Dendritic cell treated with granulocyte-macrophage colony-stimulating factor and Interleukin-4, amounts not matched to agents 40 ng/mL and 50 ng/mL, for 4 days (primary cell): Measurements from ENCODE around the gene FUZ.

Source experiments
- H3K27ac Mint-ChIP-seq: one replicate; pipeline ENCODE4 v1.8.0; 2022; ENCODE audit warnings: mild to moderate bottlenecking, mixed read lengths
- H3K27me3 Mint-ChIP-seq: one replicate; pipeline ENCODE4 v1.8.0; 2022; ENCODE audit warnings: mild to moderate bottlenecking, mixed read lengths
- H3K36me3 Mint-ChIP-seq: one replicate; pipeline ENCODE4 v1.8.0; 2022; ENCODE audit warnings: low read depth, mixed read lengths
- H3K4me1 Mint-ChIP-seq: one replicate; pipeline ENCODE4 v1.8.0; 2022; ENCODE audit warnings: low read depth, mixed read lengths
- H3K4me3 Mint-ChIP-seq: one replicate; pipeline ENCODE4 v1.8.0; 2022; ENCODE audit warnings: mild to moderate bottlenecking, moderate library complexity, mixed read lengths
- H3K9me3 Mint-ChIP-seq: one replicate; pipeline ENCODE4 v1.8.0; 2022; ENCODE audit warnings: mixed read lengths
- intact Hi-C: fragments of 100-400 bp; cut with micrococcal nuclease; formaldehyde crosslinking; loops from one replicate; pipeline ENCODE4 v1.15.0; 2022

The FUZ gene

DNA sequence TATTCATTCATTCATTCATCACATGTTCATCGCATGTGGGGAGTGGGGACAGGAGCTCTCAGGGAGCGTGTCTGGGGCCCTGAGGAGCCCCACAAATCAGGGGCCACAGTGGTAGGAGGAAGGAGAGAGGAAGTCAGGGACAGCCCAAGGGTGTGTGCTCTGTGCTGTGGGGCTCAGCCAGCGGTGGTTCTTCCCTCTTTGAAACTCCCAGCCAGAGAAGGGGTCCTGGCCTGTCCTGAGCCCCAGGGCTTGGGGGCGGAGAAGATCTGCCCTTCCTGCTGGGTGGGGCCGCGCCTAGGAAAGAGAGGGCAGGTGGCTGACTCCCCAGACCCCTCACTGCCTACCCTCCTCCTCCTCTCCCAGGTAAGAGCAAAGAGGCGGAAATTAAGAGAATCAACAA is 31.7 kb downstream of the FUZ start:
- intact Hi-C loops, result loop anchor here (2.0 kb wide), 1 partner anchor 65 kb away; no protein-coding TSS in a partner anchor
- Mint-ChIP-seq H3K4me1 (peaks cover 61% of the 10 kb centered on the region), H3K9me3 (no peaks in the 10 kb centered on the region), H3K27me3 (no peaks in the 10 kb centered on the region), H3K36me3 (peaks cover 67% of the 10 kb centered on the region), H3K4me3 (peak overlapping the region; percentile 78), H3K27ac (peak overlapping the region; percentile 96)

DNA sequence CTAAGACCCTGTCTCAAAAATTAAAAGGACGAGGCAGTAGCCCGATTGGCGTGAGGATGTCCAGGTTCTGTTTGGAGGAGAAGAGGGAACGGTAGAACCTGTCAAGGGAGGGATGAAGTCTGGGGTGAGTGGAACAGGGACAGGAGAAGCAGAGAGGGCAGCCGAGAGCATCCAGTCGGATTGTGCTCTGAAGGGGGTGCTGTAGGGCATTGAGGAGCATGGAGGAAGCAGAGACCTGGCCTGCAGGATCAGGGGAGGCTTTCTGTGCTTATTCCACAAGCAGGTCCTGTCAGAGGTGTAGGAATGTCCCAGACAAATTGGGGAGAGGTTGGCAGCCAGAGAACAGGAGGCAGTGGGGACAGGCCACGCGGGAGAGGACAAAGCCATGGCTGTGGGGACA is 32.2 kb downstream of the FUZ start:
- peak overlapping the region; percentile 78 for H3K4me3 Mint-ChIP-seq

DNA sequence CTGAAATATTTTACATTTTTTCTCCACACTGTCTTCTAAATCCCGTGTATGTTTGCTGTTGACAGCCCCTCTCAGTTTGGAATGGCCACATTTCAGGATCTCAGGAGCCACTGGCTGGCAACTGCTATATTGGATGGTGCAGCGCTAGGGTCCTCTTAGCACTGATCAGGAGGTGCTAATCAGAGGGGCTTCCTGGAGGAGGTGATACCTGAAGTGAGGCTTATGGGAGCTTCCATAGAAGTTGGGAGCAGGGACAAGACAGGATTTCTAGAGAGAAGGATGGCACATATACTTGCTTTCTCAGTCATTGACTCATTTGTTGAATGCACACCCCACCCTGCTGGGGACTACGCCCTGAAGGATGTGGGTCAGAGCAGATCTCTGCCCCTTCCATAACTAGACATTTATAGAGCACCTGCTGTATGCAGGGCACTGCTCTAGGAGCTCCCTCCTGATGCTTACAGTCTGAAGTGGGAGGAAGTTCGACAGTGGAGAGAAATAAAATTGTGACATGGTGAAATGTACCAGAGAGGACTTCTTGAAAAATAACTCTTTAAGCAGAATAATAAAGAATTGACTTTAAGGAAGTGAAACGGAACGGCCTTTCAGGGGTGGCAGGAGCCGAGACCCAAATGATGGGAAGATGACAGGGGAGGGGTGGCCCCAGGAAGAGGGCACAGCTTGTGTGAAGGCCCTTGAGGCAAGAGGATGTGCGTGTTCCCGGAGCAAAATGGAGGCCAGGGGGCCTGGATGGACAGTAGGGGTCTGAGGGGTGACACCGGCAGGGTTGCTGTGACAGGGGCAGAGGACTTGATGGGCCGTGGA is 33.1 kb downstream of the FUZ start:
- peak overlapping the region; percentile 78 for H3K4me3 Mint-ChIP-seq
- intact Hi-C loops, result loop anchor here (2.0 kb wide), 1 partner anchor 63 kb away; no protein-coding TSS in a partner anchor
- H3K36me3 Mint-ChIP-seq, result peaks cover 65% of the 10 kb centered on the region
- no peaks in the 10 kb centered on the region for H3K9me3 Mint-ChIP-seq
- peak overlapping the region; percentile 96 for H3K27ac Mint-ChIP-seq
- H3K4me1 Mint-ChIP-seq, result peaks cover 58% of the 10 kb centered on the region
- no peaks in the 10 kb centered on the region for H3K27me3 Mint-ChIP-seq

More for the DNA sequence above, 32.2 kb downstream of the FUZ start:
- intact Hi-C loops, result loop anchor here (2.0 kb wide), 1 partner anchor 64 kb away; no protein-coding TSS in a partner anchor
- peak overlapping the region; percentile 96 for H3K27ac Mint-ChIP-seq
- peaks cover 63% of the 10 kb centered on the region for H3K4me1 Mint-ChIP-seq
- H3K36me3 Mint-ChIP-seq, result peaks cover 67% of the 10 kb centered on the region
- H3K27me3 Mint-ChIP-seq, result no peaks in the 10 kb centered on the region
- H3K9me3 Mint-ChIP-seq, result no peaks in the 10 kb centered on the region

DNA sequence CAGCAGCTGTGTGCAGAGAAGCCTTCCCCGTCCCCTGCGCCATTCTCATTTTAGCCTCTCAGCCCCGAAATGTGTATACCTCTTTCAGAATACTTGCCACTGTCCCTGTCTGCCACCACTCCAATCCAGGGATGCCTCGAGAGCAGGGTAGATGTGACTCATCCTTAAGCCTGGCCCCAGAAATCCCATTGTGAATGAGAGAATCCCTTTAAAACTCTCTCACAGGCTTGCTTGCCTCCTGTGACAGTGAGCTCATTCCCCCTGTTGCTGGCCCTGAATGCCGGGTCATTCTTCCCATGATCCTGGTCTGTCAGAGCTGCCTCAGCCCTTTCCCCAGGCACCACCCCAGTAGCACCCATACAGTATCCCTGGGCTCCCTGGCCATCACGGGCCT is 36.7 kb downstream of the FUZ start:
- intact Hi-C loops, result no loop called here
- peaks cover 56% of the 10 kb centered on the region for H3K4me1 Mint-ChIP-seq
- no peaks in the 10 kb centered on the region for H3K9me3 Mint-ChIP-seq
- no peak overlapping the region for H3K4me3 Mint-ChIP-seq
- H3K36me3 Mint-ChIP-seq, result peaks cover 53% of the 10 kb centered on the region
- H3K27ac Mint-ChIP-seq, result peak overlapping the region; percentile 56
- no peaks in the 10 kb centered on the region for H3K27me3 Mint-ChIP-seq

DNA sequence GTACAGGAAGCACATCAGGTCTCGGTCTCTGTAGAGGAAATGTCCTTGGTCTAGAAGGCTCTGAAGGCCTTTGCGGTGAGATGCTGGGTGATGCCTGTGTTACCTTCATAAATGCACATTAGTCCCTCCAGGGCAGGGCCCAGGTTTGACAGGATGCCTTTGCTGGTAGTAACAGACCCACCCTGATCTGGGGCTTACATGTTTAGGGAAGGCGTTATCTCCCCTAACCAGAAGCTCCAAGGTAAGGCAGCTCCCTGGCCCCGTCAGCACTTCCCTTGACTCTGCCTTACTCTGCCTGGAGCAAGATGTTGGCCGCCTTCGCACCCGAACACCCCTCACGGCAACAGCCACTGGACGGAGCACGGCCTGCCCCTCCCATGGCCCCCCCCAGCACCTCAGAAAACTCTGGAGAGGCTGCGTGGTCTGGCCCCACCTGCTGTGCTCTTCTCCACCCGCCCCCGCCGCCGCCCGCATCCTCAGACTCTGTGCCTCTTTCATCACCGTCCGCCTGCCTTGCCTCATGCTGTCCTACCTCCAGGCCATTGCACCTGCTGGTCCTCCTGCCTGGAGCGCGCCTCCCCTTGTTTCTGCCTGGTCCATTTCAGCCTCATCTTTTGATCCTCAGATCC is 37.2 kb downstream of the FUZ start:
- Mint-ChIP-seq H3K4me1 (peaks cover 52% of the 10 kb centered on the region), H3K27ac (peak overlapping the region; percentile 56)

DNA sequence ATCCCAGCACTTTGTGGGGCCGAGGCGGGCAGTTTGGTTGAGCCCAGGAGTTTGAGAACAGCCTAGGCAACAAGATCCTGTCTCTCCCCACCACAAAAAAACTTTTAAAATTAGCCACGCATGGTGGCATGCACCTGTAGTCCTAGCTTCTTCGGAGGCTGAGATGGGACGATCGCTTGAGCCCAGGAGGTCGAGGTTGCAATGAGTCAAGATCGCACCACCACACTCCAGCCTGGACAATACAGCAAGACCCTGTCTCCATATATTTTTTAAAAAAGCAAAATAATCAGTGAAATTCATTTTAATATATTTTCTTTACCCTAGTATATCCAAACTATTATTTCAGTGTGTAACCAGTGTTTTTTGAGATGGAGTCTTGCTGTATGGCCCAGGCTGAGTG is 38.1 kb downstream of the FUZ start:
- intact Hi-C loops, result no loop called here
- Mint-ChIP-seq H3K36me3 (peaks cover 55% of the 10 kb centered on the region), H3K27me3 (no peaks in the 10 kb centered on the region), H3K9me3 (no peaks in the 10 kb centered on the region), H3K4me1 (peaks cover 47% of the 10 kb centered on the region), H3K4me3 (no peak overlapping the region), H3K27ac (no peak overlapping the region)

More for the DNA sequence above, 37.2 kb downstream of the FUZ start:
- no peak overlapping the region for H3K4me3 Mint-ChIP-seq
- no peaks in the 10 kb centered on the region for H3K9me3 Mint-ChIP-seq
- no peaks in the 10 kb centered on the region for H3K27me3 Mint-ChIP-seq
- intact Hi-C loops, result no loop called here
- H3K36me3 Mint-ChIP-seq, result peaks cover 55% of the 10 kb centered on the region

DNA sequence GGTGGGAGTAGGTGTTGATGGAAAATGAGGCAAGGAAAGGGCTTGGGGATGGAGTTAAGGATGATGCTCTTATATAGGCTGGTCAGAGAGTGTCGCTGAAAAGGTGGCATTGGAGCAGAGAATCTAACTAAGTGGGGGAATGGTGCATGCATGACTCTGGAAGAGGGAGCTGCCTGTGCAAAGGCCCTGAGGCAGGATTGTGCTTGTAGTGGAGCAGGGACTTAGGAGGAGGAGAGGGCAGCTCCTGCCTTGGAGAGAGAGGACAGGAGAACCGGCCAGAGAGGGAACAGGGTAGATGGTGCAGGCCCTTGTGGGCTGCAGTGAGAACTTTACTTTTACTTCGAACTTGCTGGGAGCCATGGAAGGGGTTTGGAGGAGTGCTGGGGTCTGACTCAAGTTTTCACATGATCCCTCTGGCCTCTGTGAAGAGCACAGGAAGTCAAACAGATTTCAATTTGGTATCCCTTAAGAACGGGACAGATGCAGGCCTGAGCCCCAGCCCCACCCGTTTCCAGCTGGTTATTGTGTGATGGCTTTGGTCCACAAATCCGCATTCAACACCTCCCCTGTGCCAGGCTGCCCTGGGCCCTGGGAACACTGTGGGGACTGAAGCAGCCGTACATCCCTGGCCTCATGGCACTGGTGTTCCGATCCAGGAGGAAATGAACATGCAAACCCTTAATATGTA is 39.3 kb downstream of the FUZ start:
- no peak overlapping the region for H3K4me3 Mint-ChIP-seq
- no peaks in the 10 kb centered on the region for H3K9me3 Mint-ChIP-seq
- peaks cover 67% of the 10 kb centered on the region for H3K36me3 Mint-ChIP-seq
- H3K27ac Mint-ChIP-seq, result peak overlapping the region; percentile 56
- H3K4me1 Mint-ChIP-seq, result peaks cover 52% of the 10 kb centered on the region
- intact Hi-C loops, result no loop called here
- H3K27me3 Mint-ChIP-seq, result no peaks in the 10 kb centered on the region

DNA sequence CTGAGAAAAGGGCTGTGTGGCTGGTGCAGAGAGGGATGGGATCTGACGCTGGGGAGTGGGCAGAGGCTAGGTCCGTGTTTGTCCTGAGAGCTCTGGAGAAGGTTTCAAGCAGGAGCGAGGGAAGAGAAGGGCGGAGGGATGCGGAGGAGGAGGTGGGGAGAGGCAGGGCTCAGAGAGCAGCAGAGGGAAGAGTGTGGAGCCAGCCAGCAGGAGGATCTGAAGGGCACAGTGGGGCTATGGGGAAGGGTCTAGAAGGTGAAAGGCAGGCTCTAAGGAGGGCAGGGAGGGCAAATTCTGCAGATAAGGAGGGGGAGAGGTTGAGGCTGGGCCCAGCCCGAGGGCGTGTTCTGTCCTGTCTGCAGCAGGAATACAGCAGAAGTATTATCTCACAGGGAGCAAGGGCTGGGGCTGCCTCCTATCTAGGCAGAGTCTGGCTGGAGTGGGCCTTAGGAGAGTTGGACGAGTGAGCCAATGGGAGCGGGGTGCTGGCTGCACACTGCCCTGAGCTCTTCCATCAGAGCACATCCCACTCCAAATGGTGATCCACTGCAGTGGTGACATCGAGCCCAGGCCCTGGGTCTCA is 40.2 kb downstream of the FUZ start:
- H3K27me3 Mint-ChIP-seq, result no peaks in the 10 kb centered on the region
- peaks cover 53% of the 10 kb centered on the region for H3K4me1 Mint-ChIP-seq
- no peaks in the 10 kb centered on the region for H3K9me3 Mint-ChIP-seq
- H3K36me3 Mint-ChIP-seq, result peaks cover 67% of the 10 kb centered on the region
- peak overlapping the region; percentile 56 for H3K27ac Mint-ChIP-seq
- H3K4me3 Mint-ChIP-seq, result no peak overlapping the region
- intact Hi-C loops, result no loop called here

DNA sequence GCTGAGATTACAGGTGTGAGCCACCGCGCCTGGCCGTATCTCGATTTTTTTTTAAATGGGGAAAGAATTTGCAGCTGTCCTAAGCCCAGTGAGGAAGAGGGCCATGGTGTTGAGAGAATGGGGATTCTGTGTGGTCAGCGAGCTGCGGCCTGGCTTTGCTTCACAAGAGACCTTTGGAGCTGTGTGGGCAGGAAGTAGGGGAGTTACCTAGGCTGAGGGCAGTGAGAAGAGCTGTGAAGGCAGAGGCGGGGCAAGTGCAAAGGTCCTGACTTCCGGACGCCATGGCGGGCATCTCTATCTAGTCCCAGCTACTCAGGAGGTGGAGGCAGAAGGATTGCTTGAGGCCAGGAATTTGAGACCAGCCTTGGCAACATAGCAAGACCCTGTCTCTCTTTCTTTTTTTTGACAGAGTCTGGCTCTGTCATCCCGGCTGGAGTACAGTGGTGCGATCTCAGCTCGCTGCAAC is 41.4 kb downstream of the FUZ start:
- Mint-ChIP-seq H3K4me3 (no peak overlapping the region), H3K4me1 (peaks cover 62% of the 10 kb centered on the region), H3K27me3 (no peaks in the 10 kb centered on the region), H3K9me3 (no peaks in the 10 kb centered on the region), H3K36me3 (peaks cover 77% of the 10 kb centered on the region), H3K27ac (no peak overlapping the region)
- intact Hi-C loops, result no loop called here

DNA sequence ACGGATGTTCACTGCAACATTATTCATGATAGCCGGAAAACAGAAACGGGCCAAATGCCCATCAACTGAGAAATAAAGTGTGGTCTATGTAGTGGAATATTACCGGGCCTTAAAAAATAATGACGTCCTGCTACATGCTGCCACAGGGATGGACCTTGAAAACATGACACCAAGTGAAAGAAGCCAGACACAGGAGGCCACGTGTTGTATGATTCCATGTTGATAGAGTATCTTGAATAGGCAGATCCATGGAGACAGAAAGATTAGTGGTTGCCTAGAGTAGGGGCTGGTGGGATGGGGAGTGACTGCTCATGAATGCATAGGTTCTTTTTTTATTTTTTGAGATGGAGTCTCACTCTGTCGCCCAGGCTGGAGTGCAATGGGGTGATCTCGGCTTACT is 42.6 kb downstream of the FUZ start:
- H3K4me3 Mint-ChIP-seq, result no peak overlapping the region
- H3K9me3 Mint-ChIP-seq, result no peaks in the 10 kb centered on the region
- intact Hi-C loops, result no loop called here
- no peaks in the 10 kb centered on the region for H3K27me3 Mint-ChIP-seq
- H3K36me3 Mint-ChIP-seq, result peaks cover 65% of the 10 kb centered on the region
- peaks cover 62% of the 10 kb centered on the region for H3K4me1 Mint-ChIP-seq
- H3K27ac Mint-ChIP-seq, result no peak overlapping the region

DNA sequence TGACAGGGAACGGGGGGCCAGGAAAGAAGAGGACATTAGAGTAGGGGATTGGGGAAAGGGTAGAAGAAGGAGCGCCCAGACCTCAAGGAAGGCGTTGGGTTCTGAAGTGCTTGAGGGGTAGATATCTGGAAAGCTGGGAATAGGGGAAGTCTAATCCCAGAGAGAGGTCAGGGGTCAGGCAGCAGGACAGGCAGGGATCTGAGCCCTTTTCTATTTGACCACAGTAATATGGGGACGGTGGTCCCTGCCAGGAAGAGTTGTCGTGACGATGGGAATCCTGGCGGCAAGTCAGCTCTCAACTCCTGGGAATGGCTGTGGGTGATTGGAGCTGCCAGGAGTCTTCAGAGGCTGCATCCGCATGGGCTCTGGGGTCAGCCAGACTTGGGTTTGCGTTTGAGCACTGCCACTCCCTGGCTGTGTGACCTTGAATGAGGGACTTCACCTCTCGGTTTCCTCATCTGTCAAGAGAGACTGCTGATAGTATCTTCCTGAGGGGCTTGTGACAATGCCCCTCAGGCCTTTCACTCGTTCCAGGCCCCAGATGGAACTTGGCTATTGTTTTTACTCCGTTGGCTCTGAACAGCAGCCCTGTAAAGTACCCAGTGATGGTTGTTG is 45.0 kb downstream of the FUZ start:
- H3K36me3 Mint-ChIP-seq, result peaks cover 53% of the 10 kb centered on the region
- no peaks in the 10 kb centered on the region for H3K27me3 Mint-ChIP-seq
- no peaks in the 10 kb centered on the region for H3K9me3 Mint-ChIP-seq
- intact Hi-C loops, result no loop called here
- H3K4me3 Mint-ChIP-seq, result peak overlapping the region; percentile 96
- H3K27ac Mint-ChIP-seq, result peak overlapping the region; percentile 99
- H3K4me1 Mint-ChIP-seq, result peaks cover 67% of the 10 kb centered on the region

DNA sequence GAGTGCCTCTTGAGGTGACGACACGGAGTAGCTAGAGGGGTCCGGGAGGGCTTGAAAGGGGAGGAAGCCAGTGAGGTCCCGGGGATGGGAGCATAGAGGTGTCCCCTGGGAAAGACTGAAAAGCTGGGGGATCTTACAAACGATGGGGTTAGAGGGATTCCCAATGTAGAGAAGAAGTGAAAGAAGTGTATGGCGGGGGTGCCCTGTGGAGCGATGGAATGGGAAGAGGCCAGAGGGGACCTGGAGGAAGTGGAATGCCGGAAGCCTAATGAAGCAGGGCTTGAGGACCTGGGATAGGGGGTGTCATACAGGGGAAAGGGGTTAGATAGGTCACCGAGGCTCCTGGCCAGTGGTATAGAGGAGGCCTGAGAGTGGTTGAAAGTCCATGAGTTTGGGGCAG is 45.7 kb downstream of the FUZ start:
- Mint-ChIP-seq H3K4me1 (peaks cover 67% of the 10 kb centered on the region), H3K4me3 (peak overlapping the region; percentile 96), H3K27me3 (no peaks in the 10 kb centered on the region), H3K27ac (peak overlapping the region; percentile 99), H3K9me3 (no peaks in the 10 kb centered on the region), H3K36me3 (peaks cover 46% of the 10 kb centered on the region)
- intact Hi-C loops, result no loop called here

DNA sequence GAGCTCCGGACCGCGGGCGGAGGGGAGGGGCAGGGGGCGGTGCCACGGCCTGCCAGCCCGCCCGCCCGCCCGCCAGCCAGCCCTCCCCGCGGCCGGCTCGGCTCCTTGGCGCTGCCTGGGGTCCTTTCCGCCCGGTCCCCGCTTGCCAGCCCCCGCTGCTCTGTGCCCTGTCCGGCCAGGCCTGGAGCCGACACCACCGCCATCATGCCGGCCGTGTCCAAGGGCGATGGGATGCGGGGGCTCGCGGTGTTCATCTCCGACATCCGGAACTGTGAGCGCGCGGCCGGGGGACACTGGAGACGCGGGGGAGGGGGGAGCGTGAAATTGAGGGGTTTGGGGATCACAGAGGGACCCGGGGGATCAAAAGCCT is 46.2 kb downstream of the FUZ start, which contains the start of gene AP2A1:
Gene AP2A1, plus strand, starts transcription at position 72 of the 370 bp plus-strand sequence. Its CDS starts 133 bp downstream, at position 205.
- Mint-ChIP-seq H3K27ac (peak within 1 kb of the TSS; percentile 99), H3K27me3 (no peaks in the 10 kb centered on the region), H3K4me3 (peak within 1 kb of the TSS; percentile 96), H3K4me1 (peaks cover 72% of the 10 kb centered on the region), H3K9me3 (no peaks in the 10 kb centered on the region), H3K36me3 (peaks cover 44% of the 10 kb centered on the region)
- intact Hi-C loops, result loop anchor here (1.0 kb wide), 1 partner anchor 46 kb away; the partner anchor contains the start of gene FUZ
